ENCODE data around the gene DENND10.

DENND10 gene

GRCh38 chr10:119120413-119120867, 16.5 kb downstream of the DENND10 start:
- Histone ChIP-seq H3K36me3 (ENCODE audit: control insufficient read depth, low read length) (peaks cover 31% of the 10 kb centered on the region), H3K9me3 (ENCODE audit: control insufficient read depth, insufficient read depth, low read length) (no peaks in the 10 kb centered on the region), H4K20me1 (ENCODE audit: control insufficient read depth, insufficient read depth, low read depth, low read length) (no peaks in the 10 kb centered on the region), H3K27me3 (ENCODE audit: control insufficient read depth, low read length) (no peaks in the 10 kb centered on the region), H3K79me2 (ENCODE audit: control insufficient read depth, low read length) (no peaks in the 10 kb centered on the region), H3K4me2 (ENCODE audit: low read length) (peak overlapping the region; percentile 33), H3F3A (ENCODE audit: control insufficient read depth, insufficient read depth) (no peaks in the 10 kb centered on the region), H3K9me2 (replicated peaks; ENCODE audit: control insufficient read depth, low read length) (no peaks in the 10 kb centered on the region), H3K27ac (ENCODE audit: low read depth, low read length) (no peak overlapping the region), H3K4me3 (ENCODE audit: low read length) (peak overlapping the region; percentile 12; the same call in 1 of the 2 replicates), H3K4me1 (ENCODE audit: control insufficient read depth, low read length) (peaks cover 17% of the 10 kb centered on the region)
- TF ChIP-seq, protein P1, sequence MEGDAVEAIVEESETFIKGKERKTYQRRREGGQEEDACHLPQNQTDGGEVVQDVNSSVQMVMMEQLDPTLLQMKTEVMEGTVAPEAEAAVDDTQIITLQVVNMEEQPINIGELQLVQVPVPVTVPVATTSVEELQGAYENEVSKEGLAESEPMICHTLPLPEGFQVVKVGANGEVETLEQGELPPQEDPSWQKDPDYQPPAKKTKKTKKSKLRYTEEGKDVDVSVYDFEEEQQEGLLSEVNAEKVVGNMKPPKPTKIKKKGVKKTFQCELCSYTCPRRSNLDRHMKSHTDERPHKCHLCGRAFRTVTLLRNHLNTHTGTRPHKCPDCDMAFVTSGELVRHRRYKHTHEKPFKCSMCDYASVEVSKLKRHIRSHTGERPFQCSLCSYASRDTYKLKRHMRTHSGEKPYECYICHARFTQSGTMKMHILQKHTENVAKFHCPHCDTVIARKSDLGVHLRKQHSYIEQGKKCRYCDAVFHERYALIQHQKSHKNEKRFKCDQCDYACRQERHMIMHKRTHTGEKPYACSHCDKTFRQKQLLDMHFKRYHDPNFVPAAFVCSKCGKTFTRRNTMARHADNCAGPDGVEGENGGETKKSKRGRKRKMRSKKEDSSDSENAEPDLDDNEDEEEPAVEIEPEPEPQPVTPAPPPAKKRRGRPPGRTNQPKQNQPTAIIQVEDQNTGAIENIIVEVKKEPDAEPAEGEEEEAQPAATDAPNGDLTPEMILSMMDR (IDR thresholded peaks at IDR 0.05; ENCODE audit: low read depth, low read length, poor library complexity, severe bottlenecking) = no peak
- no peak for TF ChIP-seq EZH2phosphoT487 (IDR thresholded peaks at IDR 0.05; ENCODE audit: borderline replicate concordance, low read length)

DNA sequence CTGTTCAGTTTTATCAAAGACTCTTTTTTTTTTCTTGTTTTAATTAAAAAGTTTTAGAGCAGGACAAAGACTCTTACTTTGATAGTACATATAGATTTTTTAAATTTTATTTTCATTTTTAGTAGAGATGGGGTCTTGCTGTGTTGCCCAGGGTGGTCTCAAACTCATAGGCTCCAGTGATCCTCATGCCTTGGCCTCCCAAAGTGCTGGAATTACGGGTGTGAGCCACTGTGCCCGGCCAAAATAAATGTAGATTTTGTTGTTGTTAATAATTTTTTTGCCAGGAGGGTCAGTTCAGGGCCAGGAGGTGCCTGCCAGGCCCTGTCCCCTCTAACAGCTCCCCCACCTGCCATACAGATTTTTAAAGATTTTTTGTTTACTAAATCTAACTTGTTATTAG, 17.0 kb downstream of the DENND10 start:
- H3K27ac ChIP-seq (ENCODE audit: low read depth, low read length) = no peak overlapping the region
- peak overlapping the region; percentile 33; the same call in 1 of the 2 replicates for H3K4me2 ChIP-seq (ENCODE audit: low read length)
- no peaks in the 10 kb centered on the region for H3F3A ChIP-seq (ENCODE audit: control insufficient read depth, insufficient read depth)
- H3K9me3 ChIP-seq (ENCODE audit: control insufficient read depth, insufficient read depth, low read length) = no peaks in the 10 kb centered on the region
- H3K27me3 ChIP-seq (ENCODE audit: control insufficient read depth, low read length) = no peaks in the 10 kb centered on the region
- H3K4me1 ChIP-seq (ENCODE audit: control insufficient read depth, low read length) = peaks cover 17% of the 10 kb centered on the region
- peaks cover 33% of the 10 kb centered on the region for H3K36me3 ChIP-seq (ENCODE audit: control insufficient read depth, low read length)
- H3K79me2 ChIP-seq (ENCODE audit: control insufficient read depth, low read length) = no peaks in the 10 kb centered on the region
- no peaks in the 10 kb centered on the region for H4K20me1 ChIP-seq (ENCODE audit: control insufficient read depth, insufficient read depth, low read depth, low read length)
- no peak overlapping the region for H3K4me3 ChIP-seq (ENCODE audit: low read length)
- H3K9me2 ChIP-seq (replicated peaks; ENCODE audit: control insufficient read depth, low read length) = no peaks in the 10 kb centered on the region
- TF ChIP-seq, protein P1 (IDR thresholded peaks at IDR 0.05; ENCODE audit: low read depth, low read length, poor library complexity, severe bottlenecking) = no peak
- TF ChIP-seq EZH2phosphoT487 (IDR thresholded peaks at IDR 0.05; ENCODE audit: borderline replicate concordance, low read length) = no peak

GRCh38 chr10:119125942-119126341, 22.0 kb downstream of the DENND10 start:
- Histone ChIP-seq H3K36me3 (ENCODE audit: control insufficient read depth, low read length) (peaks cover 41% of the 10 kb centered on the region), H3K79me2 (ENCODE audit: control insufficient read depth, low read length) (no peaks in the 10 kb centered on the region), H3K9me2 (replicated peaks; ENCODE audit: control insufficient read depth, low read length) (no peaks in the 10 kb centered on the region), H4K20me1 (ENCODE audit: control insufficient read depth, insufficient read depth, low read depth, low read length) (no peaks in the 10 kb centered on the region), H3K9me3 (ENCODE audit: control insufficient read depth, insufficient read depth, low read length) (no peaks in the 10 kb centered on the region), H3K4me3 (ENCODE audit: low read length) (no peak overlapping the region), H3K4me1 (ENCODE audit: control insufficient read depth, low read length) (peaks cover 7% of the 10 kb centered on the region), H3K4me2 (ENCODE audit: low read length) (no peak overlapping the region), H3K27me3 (ENCODE audit: control insufficient read depth, low read length) (no peaks in the 10 kb centered on the region), H3F3A (ENCODE audit: control insufficient read depth, insufficient read depth) (no peaks in the 10 kb centered on the region), H3K27ac (ENCODE audit: low read depth, low read length) (no peak overlapping the region)
- TF ChIP-seq, protein P1 (IDR thresholded peaks at IDR 0.05; ENCODE audit: low read depth, low read length, poor library complexity, severe bottlenecking) = no peak
- no peak for TF ChIP-seq EZH2phosphoT487 (IDR thresholded peaks at IDR 0.05; ENCODE audit: borderline replicate concordance, low read length)
